Measurements from ENCODE around the gene RGL4. TPM values are rescaled to one million over a fixed set of nuclear protein-coding genes. Genes with fewer than 3 reads are reported as not detected.

RGL4 gene
- total RNA-seq, 2 experiments from 2014 or later: 0.97 TPM; not detected in 1

DNA sequence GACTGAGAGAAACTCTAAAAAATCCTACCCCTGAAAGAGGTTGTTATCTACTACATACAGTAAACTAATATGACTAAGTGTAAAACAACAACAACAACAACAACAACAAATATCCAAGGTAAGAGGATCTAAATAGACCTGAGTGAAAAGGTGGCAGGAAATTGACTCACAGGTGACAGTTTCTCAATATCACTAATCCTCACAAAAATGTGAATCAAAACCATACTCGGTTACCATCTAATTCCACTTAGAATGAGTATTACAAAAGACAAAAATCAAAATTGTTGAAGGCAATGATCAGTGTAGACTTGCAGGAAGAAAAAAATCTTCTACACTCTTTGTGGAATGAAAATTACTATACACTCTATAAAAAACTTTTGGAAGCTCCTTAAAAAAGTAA, 17.5 kb downstream of the RGL4 start:
- H3K9me2 ChIP-seq (ENCODE audit: insufficient read depth, low read length): no peaks in the 10 kb centered on the region
- no peaks in the 10 kb centered on the region for H3K4me1 ChIP-seq (ENCODE audit: insufficient read depth, low read length, poor library complexity, severe bottlenecking)
- POLR2A ChIA-PET: no interaction called here
- H3K4me3 ChIP-seq (ENCODE audit: low read depth, low read length, poor library complexity, severe bottlenecking): no peak overlapping the region
- H4K20me1 ChIP-seq (ENCODE audit: insufficient read depth, low read length): no peaks in the 10 kb centered on the region
- CTCF ChIA-PET (ENCODE audit: unreplicated experiment): no interaction called here
- H3K79me2 ChIP-seq (ENCODE audit: insufficient read depth, low read depth, low read length): peaks cover 3% of the 10 kb centered on the region; the same call in 1 of the 2 replicates
- intact Hi-C loops (cut with micrococcal nuclease; ENCODE audit: unreplicated experiment): no loop called here
- no peak for DNase-seq (ENCODE audit: low spot score)
- no TSS peak for BruUV-seq (replicated peaks)
- H3K36me3 ChIP-seq (ENCODE audit: insufficient read depth, low read length): peaks cover 94% of the 10 kb centered on the region
- H3K27ac ChIP-seq (ENCODE audit: low read depth, low read length, poor library complexity, severe bottlenecking): no peak overlapping the region
- no peak overlapping the region for H3K4me2 ChIP-seq (ENCODE audit: low read length)
- H2AFZ ChIP-seq (ENCODE audit: low read length): no peak overlapping the region
- TF ChIP-seq EZH2phosphoT487 (IDR thresholded peaks at IDR 0.05; ENCODE audit: borderline replicate concordance, low read depth, low read length) (no peak), CTCF (conservative IDR thresholded peaks at IDR 0.05; ENCODE audit: low read length) (no peak)
- no peaks in the 10 kb centered on the region for H3K9me3 ChIP-seq (ENCODE audit: low read length)

DNA sequence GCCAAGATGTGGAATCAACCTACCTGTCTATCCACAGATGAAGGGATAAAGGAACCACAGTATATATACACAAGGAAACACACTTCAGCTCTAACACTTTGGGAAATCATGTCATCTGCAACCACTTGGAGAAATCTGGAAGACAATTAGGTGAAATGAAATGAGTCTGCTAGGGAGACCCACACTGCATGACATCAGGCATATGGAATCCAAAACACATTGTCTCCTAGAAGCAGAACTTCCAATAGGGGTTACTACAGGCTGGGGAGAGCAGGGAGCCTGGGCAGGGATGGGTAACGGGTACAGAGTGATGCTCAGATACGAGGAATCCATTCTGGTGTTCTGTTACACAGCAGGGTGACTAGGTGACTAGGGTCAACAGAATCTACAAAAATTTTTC, 18.3 kb downstream of the RGL4 start:
- no TSS peak for BruUV-seq (replicated peaks)

More for the DNA sequence above, 18.3 kb downstream of the RGL4 start:
- DNase-seq (ENCODE audit: low spot score): no peak
- Histone ChIP-seq H3K4me1 (ENCODE audit: insufficient read depth, low read length, poor library complexity, severe bottlenecking) (no peaks in the 10 kb centered on the region), H3K36me3 (ENCODE audit: insufficient read depth, low read length) (peaks cover 94% of the 10 kb centered on the region), H4K20me1 (ENCODE audit: insufficient read depth, low read length) (no peaks in the 10 kb centered on the region), H3K4me2 (ENCODE audit: low read length) (no peak overlapping the region), H3K4me3 (ENCODE audit: low read depth, low read length, poor library complexity, severe bottlenecking) (no peak overlapping the region), H3K9me3 (ENCODE audit: low read length) (no peaks in the 10 kb centered on the region), H3K79me2 (ENCODE audit: insufficient read depth, low read depth, low read length) (peaks cover 1% of the 10 kb centered on the region; the same call in 1 of the 2 replicates), H2AFZ (ENCODE audit: low read length) (no peak overlapping the region), H3K9me2 (ENCODE audit: insufficient read depth, low read length) (no peaks in the 10 kb centered on the region), H3K27ac (ENCODE audit: low read depth, low read length, poor library complexity, severe bottlenecking) (no peak overlapping the region)
- intact Hi-C loops (cut with micrococcal nuclease; ENCODE audit: unreplicated experiment): no loop called here
- TF ChIP-seq CTCF (conservative IDR thresholded peaks at IDR 0.05; ENCODE audit: low read length) (no peak), EZH2phosphoT487 (IDR thresholded peaks at IDR 0.05; ENCODE audit: borderline replicate concordance, low read depth, low read length) (no peak)
- ChIA-PET CTCF (ENCODE audit: unreplicated experiment) (no interaction called here), POLR2A (no interaction called here)
